Measurements from ENCODE around the gene AKR1B15.

DNA sequence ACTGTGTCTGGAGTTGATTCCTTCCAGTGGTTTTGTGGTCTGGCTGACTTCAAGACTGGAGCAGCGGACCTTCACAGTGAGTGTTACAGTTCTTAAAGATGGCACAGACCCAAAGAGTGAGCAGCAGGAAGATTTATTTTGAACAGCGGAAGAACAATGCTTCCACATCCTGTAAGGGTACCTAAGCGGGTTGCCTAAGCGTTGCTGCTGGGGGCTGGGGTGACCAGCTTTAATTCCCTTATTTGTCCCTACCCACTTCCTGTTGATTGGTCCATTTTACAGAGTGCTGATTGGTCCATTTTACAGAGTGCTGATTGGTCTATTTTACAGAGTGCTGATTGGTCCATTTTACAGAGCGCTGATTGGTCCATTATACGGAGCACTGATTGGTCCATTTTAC is 13.2 kb downstream of the AKR1B15 start:
- TF ChIP-seq NFE2L2 (IDR thresholded peaks at IDR 0.05; ENCODE audit: low read depth, low read length) = no peak
- TF ChIP-seq, protein P1, sequence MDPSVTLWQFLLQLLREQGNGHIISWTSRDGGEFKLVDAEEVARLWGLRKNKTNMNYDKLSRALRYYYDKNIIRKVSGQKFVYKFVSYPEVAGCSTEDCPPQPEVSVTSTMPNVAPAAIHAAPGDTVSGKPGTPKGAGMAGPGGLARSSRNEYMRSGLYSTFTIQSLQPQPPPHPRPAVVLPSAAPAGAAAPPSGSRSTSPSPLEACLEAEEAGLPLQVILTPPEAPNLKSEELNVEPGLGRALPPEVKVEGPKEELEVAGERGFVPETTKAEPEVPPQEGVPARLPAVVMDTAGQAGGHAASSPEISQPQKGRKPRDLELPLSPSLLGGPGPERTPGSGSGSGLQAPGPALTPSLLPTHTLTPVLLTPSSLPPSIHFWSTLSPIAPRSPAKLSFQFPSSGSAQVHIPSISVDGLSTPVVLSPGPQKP (IDR thresholded peaks at IDR 0.05; ENCODE audit: borderline replicate concordance, low read depth, low read length) = no peak
- TF ChIP-seq, protein P2, sequence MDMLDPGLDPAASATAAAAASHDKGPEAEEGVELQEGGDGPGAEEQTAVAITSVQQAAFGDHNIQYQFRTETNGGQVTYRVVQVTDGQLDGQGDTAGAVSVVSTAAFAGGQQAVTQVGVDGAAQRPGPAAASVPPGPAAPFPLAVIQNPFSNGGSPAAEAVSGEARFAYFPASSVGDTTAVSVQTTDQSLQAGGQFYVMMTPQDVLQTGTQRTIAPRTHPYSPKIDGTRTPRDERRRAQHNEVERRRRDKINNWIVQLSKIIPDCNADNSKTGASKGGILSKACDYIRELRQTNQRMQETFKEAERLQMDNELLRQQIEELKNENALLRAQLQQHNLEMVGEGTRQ (IDR thresholded peaks at IDR 0.05; ENCODE audit: low read depth, low read length) = no peak
